GM04504 (cell line): Measurements from ENCODE around the gene TRAPPC1.
"Not testable (repeated sequence)": the region's sequence is repeated elsewhere in the genome, so short reads cannot be mapped to it uniquely, and the experiment has no call there.

ENCODE experiments used
- DNase-seq: peaks from one replicate; pipeline ENCODE4 v3.0.0-alpha.2; 2012; ENCODE audit warnings: low read depth

TRAPPC1 gene

GRCh38 chr17:7931709-7932482 lies at the start of gene TRAPPC1, which contains the start of gene CNTROB:
Gene TRAPPC1 (minus strand): TSS chr17:7931946. CDS start chr17:7931829, 117 bp downstream.
Gene CNTROB (plus strand): TSS chr17:7932206. CDS start chr17:7933080, 874 bp downstream.
- peak; percentile 99 for DNase-seq

GRCh38 chr17:7977805-7978204 lies 46.1 kb upstream of the TRAPPC1 start:
- no peak for DNase-seq

GRCh38 chr17:7977039-7977438 lies 45.3 kb upstream of the TRAPPC1 start:
- no peak for DNase-seq

GRCh38 chr17:7974638-7975131 lies 42.9 kb upstream of the TRAPPC1 start:
- DNase-seq = no peak

- no peak for DNase-seq
Measured at GRCh38 chr17:7972131-7972785, 40.5 kb upstream of the TRAPPC1 start.

- no peak for DNase-seq
Measured at GRCh38 chr17:7971651-7972050, 39.9 kb upstream of the TRAPPC1 start.

GRCh38 chr17:7969433-7969832 lies 37.7 kb upstream of the TRAPPC1 start:
- no peak for DNase-seq

GRCh38 chr17:7967751-7968150 lies 36.0 kb upstream of the TRAPPC1 start:
- DNase-seq = no peak

GRCh38 chr17:7961421-7961820 lies 29.7 kb upstream of the TRAPPC1 start:
- DNase-seq = no peak

GRCh38 chr17:7959503-7960253 lies 27.9 kb upstream of the TRAPPC1 start:
- no peak for DNase-seq

- DNase-seq = no peak
Measured at GRCh38 chr17:7956228-7956965, 24.7 kb upstream of the TRAPPC1 start.

- DNase-seq = no peak
Measured at GRCh38 chr17:7955414-7956227, 23.9 kb upstream of the TRAPPC1 start.

GRCh38 chr17:7953266-7953665 lies 21.5 kb upstream of the TRAPPC1 start:
- DNase-seq = not testable (repeated sequence)

GRCh38 chr17:7951143-7951792 lies 19.5 kb upstream of the TRAPPC1 start:
- no peak for DNase-seq

GRCh38 chr17:7950578-7950977 lies 18.8 kb upstream of the TRAPPC1 start:
- no peak for DNase-seq

GRCh38 chr17:7947651-7948050 lies 15.9 kb upstream of the TRAPPC1 start:
- DNase-seq = no peak

GRCh38 chr17:7946441-7946840 lies 14.7 kb upstream of the TRAPPC1 start:
- no peak for DNase-seq

GRCh38 chr17:7945651-7946050 lies 13.9 kb upstream of the TRAPPC1 start:
- DNase-seq = no peak

- DNase-seq = no peak
Measured at GRCh38 chr17:7944326-7944725, 12.6 kb upstream of the TRAPPC1 start.

- no peak for DNase-seq
Measured at GRCh38 chr17:7943291-7943690, 11.5 kb upstream of the TRAPPC1 start.
